Sigmoid colon (tissue), 4 donors: ENCODE results near the gene HIF1A.

Experiments
- POLR2A ChIP-seq, 2 donors: fragments of 450-650 bp; IDR thresholded peaks; one replicate each; pipeline ENCODE4 v1.6.1; 2016; ENCODE audit warnings: antibody characterized with exemption in 2 of 2, mild to moderate bottlenecking in 2 of 2, moderate library complexity in 2 of 2
- POLR2AphosphoS5 ChIP-seq, 4 donors: sonication (generic); formaldehyde crosslinking; IDR thresholded peaks; one replicate each; pipeline ENCODE4 v1.6.1; 2017; ENCODE audit warnings: antibody characterized with exemption in 4 of 4
- TF ChIP-seq, protein P1 (sequence below), 4 experiments: fragments of 450-650 bp in 3 of 4; fragments of 200-600 bp in 1 of 4; IDR thresholded peaks; one replicate each; pipeline ENCODE4 v1.5.1; 2016 to 2019; ENCODE audit warnings: antibody characterized with exemption in 4 of 4, mild to moderate bottlenecking in 3 of 4, moderate library complexity in 2 of 4

DNA sequence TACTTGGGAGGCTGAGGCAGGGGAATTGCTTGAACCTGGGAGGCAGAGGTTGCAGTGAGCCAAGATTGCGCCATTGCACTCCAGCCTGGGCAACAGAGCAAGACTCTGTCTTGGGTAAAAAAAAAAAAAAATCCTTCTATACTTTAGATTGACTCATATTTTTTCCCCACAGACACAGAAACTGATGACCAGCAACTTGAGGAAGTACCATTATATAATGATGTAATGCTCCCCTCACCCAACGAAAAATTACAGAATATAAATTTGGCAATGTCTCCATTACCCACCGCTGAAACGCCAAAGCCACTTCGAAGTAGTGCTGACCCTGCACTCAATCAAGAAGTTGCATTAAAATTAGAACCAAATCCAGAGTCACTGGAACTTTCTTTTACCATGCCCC is 42.6 kb downstream of the HIF1A start:
- TF ChIP-seq POLR2A (IDR thresholded peaks at IDR 0.05) (no peak), POLR2AphosphoS5 (IDR thresholded peaks at IDR 0.05) (no peak)
- TF ChIP-seq, protein P1, sequence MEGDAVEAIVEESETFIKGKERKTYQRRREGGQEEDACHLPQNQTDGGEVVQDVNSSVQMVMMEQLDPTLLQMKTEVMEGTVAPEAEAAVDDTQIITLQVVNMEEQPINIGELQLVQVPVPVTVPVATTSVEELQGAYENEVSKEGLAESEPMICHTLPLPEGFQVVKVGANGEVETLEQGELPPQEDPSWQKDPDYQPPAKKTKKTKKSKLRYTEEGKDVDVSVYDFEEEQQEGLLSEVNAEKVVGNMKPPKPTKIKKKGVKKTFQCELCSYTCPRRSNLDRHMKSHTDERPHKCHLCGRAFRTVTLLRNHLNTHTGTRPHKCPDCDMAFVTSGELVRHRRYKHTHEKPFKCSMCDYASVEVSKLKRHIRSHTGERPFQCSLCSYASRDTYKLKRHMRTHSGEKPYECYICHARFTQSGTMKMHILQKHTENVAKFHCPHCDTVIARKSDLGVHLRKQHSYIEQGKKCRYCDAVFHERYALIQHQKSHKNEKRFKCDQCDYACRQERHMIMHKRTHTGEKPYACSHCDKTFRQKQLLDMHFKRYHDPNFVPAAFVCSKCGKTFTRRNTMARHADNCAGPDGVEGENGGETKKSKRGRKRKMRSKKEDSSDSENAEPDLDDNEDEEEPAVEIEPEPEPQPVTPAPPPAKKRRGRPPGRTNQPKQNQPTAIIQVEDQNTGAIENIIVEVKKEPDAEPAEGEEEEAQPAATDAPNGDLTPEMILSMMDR (IDR thresholded peaks at IDR 0.05) = no peak
